Neural progenitor cell (in vitro differentiated cells): ENCODE data around the gene MPRIP. TPM values are rescaled to one million over a fixed set of nuclear protein-coding genes. Genes with fewer than 3 reads are reported as not detected.
"Not testable (repeated sequence)": the region's sequence is repeated elsewhere in the genome, so short reads cannot be mapped to it uniquely, and the experiment has no call there.

Experiments
- DNase-seq: peaks from one replicate; pipeline ENCODE4 v3.0.0-alpha.2; 2016; ENCODE audit warnings: low spot score
- H2AFZ ChIP-seq: fragments of 200-600 bp; sonication (generic); replicated peaks from 2 replicates; pipeline ENCODE4 v1.6.1; 2016; ENCODE audit warnings: antibody characterized with exemption
- H3F3A ChIP-seq: fragments of 200-600 bp; sonication (generic); 2 replicates; pipeline ENCODE4 v1.6.1; 2016; ENCODE audit warnings: antibody characterized with exemption, low read depth
- H3K27ac ChIP-seq: fragments of 200-600 bp; sonication (generic); 2 replicates; pipeline ENCODE4 v1.5.1; 2016; ENCODE audit warnings: mild to moderate bottlenecking
- H3K27me3 ChIP-seq: fragments of 200-600 bp; sonication (generic); 2 replicates; pipeline ENCODE4 v1.6.1; 2016; ENCODE audit warnings: mild to moderate bottlenecking, moderate library complexity
- H3K36me3 ChIP-seq: fragments of 200-600 bp; sonication (generic); 2 replicates; pipeline ENCODE4 v1.5.1; 2016
- H3K4me1 ChIP-seq: fragments of 200-600 bp; sonication (generic); 2 replicates; pipeline ENCODE4 v1.6.1; 2016; ENCODE audit warnings: mixed run types
- H3K4me2 ChIP-seq: fragments of 200-600 bp; sonication (generic); 2 replicates; pipeline ENCODE4 v1.6.1; 2016
- H3K4me3 ChIP-seq: fragments of 200-600 bp; sonication (generic); 2 replicates; pipeline ENCODE4 v1.5.1; 2016
- H3K79me2 ChIP-seq: fragments of 200-600 bp; sonication (generic); 2 replicates; pipeline ENCODE4 v1.6.1; 2016; ENCODE audit warnings: low read depth
- H3K9ac ChIP-seq: fragments of 200-600 bp; sonication (generic); 2 replicates; pipeline ENCODE4 v1.6.1; 2016
- H3K9me3 ChIP-seq: fragments of 200-600 bp; sonication (generic); 2 replicates; pipeline ENCODE4 v1.5.1; 2016; ENCODE audit warnings: low read depth
- H4K20me1 ChIP-seq: fragments of 200-600 bp; sonication (generic); 2 replicates; pipeline ENCODE4 v1.6.1; 2016; ENCODE audit warnings: low read depth
- H3K27ac Mint-ChIP-seq: 3 replicates; pipeline ENCODE4 v1.8.0; 2021; ENCODE audit warnings: mixed read lengths
- H3K27me3 Mint-ChIP-seq: 2 replicates; pipeline ENCODE4 v1.8.0; 2022; ENCODE audit warnings: low read depth, mild to moderate bottlenecking, inconsistent platforms, moderate library complexity, mixed read lengths; ENCODE audit not compliant: insufficient read depth
- H3K36me3 Mint-ChIP-seq: 3 replicates; pipeline ENCODE4 v1.8.0; 2021; ENCODE audit warnings: mixed read lengths
- H3K4me1 Mint-ChIP-seq: 3 replicates; pipeline ENCODE4 v1.8.0; 2021; ENCODE audit warnings: mixed read lengths
- H3K4me3 Mint-ChIP-seq: 3 replicates; pipeline ENCODE4 v1.8.0; 2021; ENCODE audit warnings: mild to moderate bottlenecking, moderate library complexity, mixed read lengths
- H3K9me3 Mint-ChIP-seq: 3 replicates; pipeline ENCODE4 v1.8.0; 2020; ENCODE audit warnings: mixed read lengths
- total RNA-seq: library from RNA; depleted of rRNA; stranded (reverse); fragments of >200 nt; gene quantifications from 2 replicates; pipeline ENCODE4 v1.2.3, GENCODE V29; 2015; ENCODE audit warnings: low replicate concordance

MPRIP gene
- total RNA-seq, 1 donor from 2014 or later, result 42.1 TPM

GRCh38 chr17:17008621-17009397, 33.4 kb upstream of the MPRIP start:
- not testable (repeated sequence) for H3K79me2 ChIP-seq, H3K27me3 ChIP-seq, H4K20me1 ChIP-seq, H3K4me3 Mint-ChIP-seq, H3K4me3 ChIP-seq, H3K27ac ChIP-seq, H3K27ac Mint-ChIP-seq, H3K4me2 ChIP-seq, H3K36me3 Mint-ChIP-seq, H3K36me3 ChIP-seq, H2AFZ ChIP-seq, H3K27me3 Mint-ChIP-seq, DNase-seq, H3K9ac ChIP-seq, H3K9me3 ChIP-seq, H3K9me3 Mint-ChIP-seq, H3K4me1 ChIP-seq, H3F3A ChIP-seq
- peaks cover 13% of the 10 kb centered on the region for H3K4me1 Mint-ChIP-seq

GRCh38 chr17:17009972-17010371, 32.3 kb upstream of the MPRIP start:
- H3K4me2 ChIP-seq, H3K4me1 Mint-ChIP-seq, H3K9me3 ChIP-seq, H3K79me2 ChIP-seq, H3K27ac ChIP-seq, H3K9ac ChIP-seq, H3K9me3 Mint-ChIP-seq, H3K36me3 ChIP-seq, H3K4me1 ChIP-seq, H3K4me3 Mint-ChIP-seq, H3K4me3 ChIP-seq, H3K27ac Mint-ChIP-seq, H3K27me3 ChIP-seq, H3K27me3 Mint-ChIP-seq, H2AFZ ChIP-seq, H3F3A ChIP-seq, DNase-seq, H4K20me1 ChIP-seq, H3K36me3 Mint-ChIP-seq: not testable (repeated sequence)

- not testable (repeated sequence) for H3K4me3 ChIP-seq, DNase-seq, H3K36me3 Mint-ChIP-seq, H4K20me1 ChIP-seq, H2AFZ ChIP-seq, H3K9me3 Mint-ChIP-seq, H3K4me2 ChIP-seq, H3K27ac Mint-ChIP-seq, H3K9ac ChIP-seq, H3K4me1 Mint-ChIP-seq, H3K27ac ChIP-seq, H3K9me3 ChIP-seq, H3K36me3 ChIP-seq, H3K27me3 ChIP-seq, H3K4me1 ChIP-seq, H3K79me2 ChIP-seq, H3K27me3 Mint-ChIP-seq, H3K4me3 Mint-ChIP-seq, H3F3A ChIP-seq
These were observed 31.7 kb upstream of the MPRIP start for GRCh38 chr17:17010545-17011034.

GRCh38 chr17:17011043-17011907, 31.0 kb upstream of the MPRIP start:
- H3K36me3 Mint-ChIP-seq, H4K20me1 ChIP-seq, H3K4me1 ChIP-seq, H3K4me3 ChIP-seq, DNase-seq, H3K27me3 Mint-ChIP-seq, H3K36me3 ChIP-seq, H3K4me3 Mint-ChIP-seq, H3K9ac ChIP-seq, H3F3A ChIP-seq, H3K9me3 ChIP-seq, H3K27ac Mint-ChIP-seq, H3K4me1 Mint-ChIP-seq, H3K79me2 ChIP-seq, H2AFZ ChIP-seq, H3K4me2 ChIP-seq, H3K27me3 ChIP-seq, H3K9me3 Mint-ChIP-seq, H3K27ac ChIP-seq: not testable (repeated sequence)

- not testable (repeated sequence) for H3K36me3 Mint-ChIP-seq, H3K27ac Mint-ChIP-seq, H3K27me3 Mint-ChIP-seq, H3K4me3 Mint-ChIP-seq, H3K4me1 ChIP-seq, H3F3A ChIP-seq, H4K20me1 ChIP-seq, H3K27ac ChIP-seq, H3K9me3 ChIP-seq, H3K4me2 ChIP-seq, H2AFZ ChIP-seq, H3K79me2 ChIP-seq, H3K36me3 ChIP-seq, H3K4me3 ChIP-seq, DNase-seq, H3K27me3 ChIP-seq, H3K4me1 Mint-ChIP-seq, H3K9me3 Mint-ChIP-seq, H3K9ac ChIP-seq
These were observed 28.2 kb upstream of the MPRIP start for GRCh38 chr17:17013828-17014747.

- not testable (repeated sequence) for H3K9ac ChIP-seq, H3K4me1 Mint-ChIP-seq, H3K36me3 Mint-ChIP-seq, H3K27ac Mint-ChIP-seq, H3K4me1 ChIP-seq, H3K27me3 Mint-ChIP-seq, H3F3A ChIP-seq, H3K4me3 ChIP-seq, H3K9me3 ChIP-seq, H2AFZ ChIP-seq, H3K79me2 ChIP-seq, H3K27me3 ChIP-seq, H4K20me1 ChIP-seq, H3K27ac ChIP-seq, H3K4me2 ChIP-seq, H3K9me3 Mint-ChIP-seq, H3K36me3 ChIP-seq, DNase-seq, H3K4me3 Mint-ChIP-seq
These were observed 27.5 kb upstream of the MPRIP start for GRCh38 chr17:17014748-17015124.
